T-helper 1 cell treated with Interleukin-12 subunit alpha and Interleukin-12 subunit beta and Interleukin-4 antibody, amounts not matched to agents 30 ng/mL and 1 ng/mL, for 36 hours (primary cell): Measurements from ENCODE around the gene GREB1. TPM values are rescaled to one million over a fixed set of nuclear protein-coding genes. Genes with fewer than 3 reads are reported as not detected.
"Not testable (repeated sequence)": the region's sequence is repeated elsewhere in the genome, so short reads cannot be mapped to it uniquely, and the experiment has no call there.

Experiments used
- intact Hi-C: fragments of 100-400 bp; cut with micrococcal nuclease; formaldehyde crosslinking; loops from one replicate; pipeline ENCODE4 v1.15.1; 2024
- total RNA-seq: library from RNA; stranded (reverse); gene quantifications from 2 replicates; pipeline ENCODE4 v1.2.3, GENCODE V29; 2022

Gene GREB1
- total RNA-seq, 1 donor from 2014 or later = 0.12 TPM

- intact Hi-C loops = no loop called here
Observed at GRCh38 chr2:11659115-11659475, 125.2 kb downstream of the GREB1 start.

GRCh38 chr2:11659851-11660250 lies 126.0 kb downstream of the GREB1 start:
- intact Hi-C loops = no loop called here

- intact Hi-C loops = not testable (repeated sequence)
Observed at GRCh38 chr2:11660396-11660795, 126.6 kb downstream of the GREB1 start.

- intact Hi-C loops = no loop called here
Observed at GRCh38 chr2:11661891-11662435, 128.1 kb downstream of the GREB1 start.

- intact Hi-C loops = no loop called here
Observed at GRCh38 chr2:11662882-11663281, 129.0 kb downstream of the GREB1 start.

GRCh38 chr2:11663427-11663826 lies 129.6 kb downstream of the GREB1 start:
- intact Hi-C loops = no loop called here

GRCh38 chr2:11665028-11665427 lies 131.2 kb downstream of the GREB1 start:
- intact Hi-C loops = no loop called here

- intact Hi-C loops = no loop called here
Observed at GRCh38 chr2:11665510-11666362, 131.9 kb downstream of the GREB1 start.

GRCh38 chr2:11667194-11667593 lies 133.3 kb downstream of the GREB1 start:
- intact Hi-C loops = no loop called here

- intact Hi-C loops = no loop called here
Observed at GRCh38 chr2:11667866-11668637, 134.2 kb downstream of the GREB1 start.

GRCh38 chr2:11669454-11670291 lies 135.8 kb downstream of the GREB1 start, which contains the start of gene NTSR2:
Gene NTSR2, minus strand, starts transcription at chr2:11670195. Its CDS starts 66 bp downstream, at chr2:11670129.
- intact Hi-C loops = no loop called here

GRCh38 chr2:11672407-11672806 lies 138.6 kb downstream of the GREB1 start:
- intact Hi-C loops = no loop called here

GRCh38 chr2:11674983-11675382 lies 141.1 kb downstream of the GREB1 start:
- intact Hi-C loops = no loop called here

- intact Hi-C loops = no loop called here
Observed at GRCh38 chr2:11675423-11676112, 141.7 kb downstream of the GREB1 start.

GRCh38 chr2:11676640-11677039 lies 142.8 kb downstream of the GREB1 start:
- intact Hi-C loops = no loop called here

- intact Hi-C loops = no loop called here
Observed at GRCh38 chr2:11677136-11678055, 143.6 kb downstream of the GREB1 start.

GRCh38 chr2:11678306-11678960 lies 144.6 kb downstream of the GREB1 start:
- intact Hi-C loops = no loop called here

- intact Hi-C loops = no loop called here
Observed at GRCh38 chr2:11679016-11679415, 145.2 kb downstream of the GREB1 start.
